NCI-H1092 treated with DMSO at 0.1 percent for 48 hours (cell line): ENCODE data around the gene IFI35.
A peak's percentile ranks its signal among the peaks of the same experiment; 100 is the strongest.
"Not testable (repeated sequence)": the region's sequence is repeated elsewhere in the genome, so short reads cannot be mapped to it uniquely, and the experiment has no call there.

Source experiments
- DNase-seq: peaks from one replicate; lab custom pipeline; 2025; lab: John Stamatoyannopoulos, UW

Gene IFI35

DNA sequence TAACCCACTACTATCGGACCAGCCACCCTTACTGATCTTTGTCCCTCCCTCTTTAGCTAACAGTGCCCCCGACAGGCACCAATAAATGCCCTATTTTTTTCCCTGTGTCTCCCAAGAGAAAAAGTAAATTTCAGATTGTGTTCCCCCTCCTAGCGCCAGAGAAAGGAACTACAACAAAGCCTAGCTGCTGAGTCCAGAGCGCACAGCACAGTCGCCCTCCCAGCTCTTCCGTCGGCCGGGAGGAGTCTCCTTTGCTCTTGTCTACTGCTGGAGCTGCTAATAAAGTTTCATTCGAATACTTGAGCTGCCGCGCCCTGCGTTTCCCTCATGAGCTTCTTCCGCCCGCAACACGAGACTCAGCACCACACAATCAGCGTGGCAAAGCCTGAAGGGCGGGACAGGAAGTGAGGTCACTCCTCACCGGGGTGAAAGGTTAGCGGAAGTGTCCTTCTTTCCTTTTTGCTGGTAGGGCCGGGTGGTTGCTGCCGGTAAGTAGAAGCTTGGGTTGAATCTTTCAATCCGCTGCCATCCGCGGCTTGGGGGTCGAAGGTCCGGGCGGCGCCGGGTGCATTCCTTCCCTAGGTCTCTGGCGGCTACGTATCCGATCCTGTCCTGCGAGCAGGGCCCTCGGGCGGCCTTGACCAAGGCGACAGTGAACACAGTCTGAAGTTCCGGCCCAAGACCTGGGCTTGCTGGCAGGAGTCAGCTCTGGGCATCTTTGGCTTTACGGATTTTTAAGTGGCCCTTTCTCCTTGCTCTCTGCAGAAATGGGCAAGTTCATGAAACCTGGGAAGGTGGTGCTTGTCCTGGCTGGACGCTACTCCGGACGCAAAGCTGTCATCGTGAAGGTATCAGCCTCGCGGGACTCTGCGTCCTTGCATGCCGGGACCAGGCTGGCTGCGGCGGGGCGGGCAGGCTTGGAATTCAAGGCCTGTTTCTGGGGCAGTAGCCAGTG is 8.3 kb upstream of the IFI35 start, which contains the start of gene RPL27:
RPL27 (plus strand) TSS at position 436 of the 955 bp plus-strand sequence; CDS start at position 768, 332 bp downstream.
- peak; percentile 99 for DNase-seq

DNA sequence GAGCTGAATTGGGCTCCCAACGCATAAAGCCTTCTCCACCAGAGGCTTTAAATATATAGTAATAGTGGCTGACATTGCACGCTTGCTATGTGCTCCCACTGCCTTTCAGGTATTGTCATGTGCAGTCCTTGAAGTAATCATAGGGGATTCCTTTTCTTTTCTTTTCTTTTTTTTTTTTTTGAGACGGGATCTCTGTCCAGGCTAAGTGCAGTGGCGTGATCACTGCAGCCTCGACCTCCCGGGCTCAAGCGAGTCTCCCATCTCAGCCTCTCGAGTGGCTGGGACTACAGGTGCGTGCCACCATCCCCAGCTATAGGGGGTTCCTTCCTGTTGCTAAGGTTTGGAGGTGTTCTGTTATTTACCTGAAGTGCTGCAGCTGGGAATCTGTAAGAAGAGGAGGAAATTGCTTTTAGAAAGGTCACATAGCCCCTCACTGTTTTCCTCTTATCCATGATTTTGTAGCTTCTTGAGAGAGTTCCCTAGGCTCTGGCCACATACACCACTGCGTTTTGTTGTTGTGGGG is 7.5 kb upstream of the IFI35 start:
- no peak for DNase-seq

DNA sequence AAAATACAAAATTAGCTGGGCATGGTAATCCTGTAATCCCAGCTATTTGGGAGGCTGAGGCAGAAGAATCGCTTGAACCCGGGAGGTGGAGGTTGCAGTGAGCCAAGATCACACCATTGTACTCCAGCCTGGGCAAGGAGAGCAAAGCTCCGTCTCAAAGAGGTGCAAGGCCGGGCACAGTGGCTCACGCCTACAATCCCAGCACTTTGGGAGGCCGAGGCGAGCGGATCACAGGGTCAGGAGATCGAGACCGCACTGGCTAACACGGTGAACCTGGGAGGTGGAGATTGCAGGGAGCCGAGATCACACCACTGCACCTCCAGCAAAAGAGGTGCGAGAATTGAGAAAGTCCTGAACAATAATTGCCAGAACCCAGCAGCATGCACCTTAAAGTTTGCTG is 5.7 kb upstream of the IFI35 start:
- DNase-seq = not testable (repeated sequence)

- DNase-seq = no peak
These were observed 2.9 kb upstream of the IFI35 start for GRCh38 chr17:43003542-43004172.

DNA sequence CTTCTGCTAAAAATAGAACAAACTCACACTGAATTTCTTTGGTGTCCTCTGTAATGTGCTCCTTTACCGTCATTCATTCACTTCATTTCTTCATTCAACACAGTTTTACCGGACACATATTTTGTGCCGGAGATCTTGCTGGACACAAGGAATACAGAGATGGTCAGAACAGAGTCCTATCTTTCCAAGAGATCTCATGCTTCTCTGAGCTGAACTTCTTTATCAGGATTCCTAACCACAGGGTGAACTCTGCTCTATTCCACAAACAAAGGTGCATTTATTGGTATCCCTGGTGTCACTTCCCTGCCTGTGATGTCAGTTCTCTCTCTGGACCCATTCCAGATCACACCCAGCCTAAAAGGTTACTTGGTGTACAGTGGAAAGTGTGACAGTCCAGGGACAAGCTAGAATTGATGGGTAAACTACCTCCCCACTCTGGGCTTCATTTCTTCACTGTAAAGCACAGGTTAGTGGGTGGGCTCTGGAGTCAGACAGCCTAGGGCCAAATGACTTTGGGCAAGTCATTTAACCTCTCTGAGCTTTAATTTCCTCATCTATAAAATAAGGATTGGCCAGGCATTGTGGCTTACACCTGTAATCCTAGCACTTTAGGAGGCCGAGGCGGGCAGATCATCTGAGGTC is 4.2 kb downstream of the IFI35 start:
- no peak for DNase-seq

DNA sequence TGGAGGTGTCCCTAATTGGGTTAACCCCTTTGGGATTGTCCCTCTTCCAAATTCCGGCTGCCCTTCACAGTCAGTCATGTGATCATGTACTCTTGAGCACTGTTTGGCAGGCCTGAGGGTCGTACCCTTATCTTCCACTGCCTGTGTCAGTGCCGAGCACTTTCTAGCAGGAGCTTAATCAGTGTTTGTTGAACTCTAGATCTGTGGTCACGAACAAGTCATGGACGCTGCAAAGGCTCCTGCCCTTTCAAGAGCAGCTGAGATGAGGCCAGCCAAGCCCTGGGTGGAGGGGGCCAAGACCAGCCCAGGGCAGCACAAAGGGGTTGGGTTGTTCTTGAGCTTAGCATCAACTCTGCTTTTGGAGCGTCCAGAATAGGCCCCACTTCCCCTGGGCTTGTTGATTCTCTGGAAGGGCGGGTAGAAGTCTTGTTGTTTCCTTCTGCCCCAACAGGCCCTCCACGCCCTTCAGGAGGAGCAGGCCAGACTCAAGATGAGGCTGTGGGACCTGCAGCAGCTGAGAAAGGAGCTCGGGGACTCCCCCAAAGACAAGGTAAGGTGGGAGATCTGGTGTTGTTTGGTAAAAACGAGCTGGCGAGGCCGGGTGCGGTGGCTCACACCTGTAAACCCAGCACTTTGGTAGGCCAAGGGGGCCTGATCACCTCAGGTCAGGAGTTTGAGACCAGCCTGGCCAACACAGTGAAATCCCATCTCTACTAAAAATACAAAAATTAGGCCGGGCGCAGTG is 5.3 kb downstream of the IFI35 start:
- no peak for DNase-seq

- DNase-seq = no peak
These were observed 6.7 kb downstream of the IFI35 start for GRCh38 chr17:43013296-43013695.

GRCh38 chr17:43014020-43014648 is 7.5 kb downstream of the IFI35 start:
- no peak for DNase-seq

DNA sequence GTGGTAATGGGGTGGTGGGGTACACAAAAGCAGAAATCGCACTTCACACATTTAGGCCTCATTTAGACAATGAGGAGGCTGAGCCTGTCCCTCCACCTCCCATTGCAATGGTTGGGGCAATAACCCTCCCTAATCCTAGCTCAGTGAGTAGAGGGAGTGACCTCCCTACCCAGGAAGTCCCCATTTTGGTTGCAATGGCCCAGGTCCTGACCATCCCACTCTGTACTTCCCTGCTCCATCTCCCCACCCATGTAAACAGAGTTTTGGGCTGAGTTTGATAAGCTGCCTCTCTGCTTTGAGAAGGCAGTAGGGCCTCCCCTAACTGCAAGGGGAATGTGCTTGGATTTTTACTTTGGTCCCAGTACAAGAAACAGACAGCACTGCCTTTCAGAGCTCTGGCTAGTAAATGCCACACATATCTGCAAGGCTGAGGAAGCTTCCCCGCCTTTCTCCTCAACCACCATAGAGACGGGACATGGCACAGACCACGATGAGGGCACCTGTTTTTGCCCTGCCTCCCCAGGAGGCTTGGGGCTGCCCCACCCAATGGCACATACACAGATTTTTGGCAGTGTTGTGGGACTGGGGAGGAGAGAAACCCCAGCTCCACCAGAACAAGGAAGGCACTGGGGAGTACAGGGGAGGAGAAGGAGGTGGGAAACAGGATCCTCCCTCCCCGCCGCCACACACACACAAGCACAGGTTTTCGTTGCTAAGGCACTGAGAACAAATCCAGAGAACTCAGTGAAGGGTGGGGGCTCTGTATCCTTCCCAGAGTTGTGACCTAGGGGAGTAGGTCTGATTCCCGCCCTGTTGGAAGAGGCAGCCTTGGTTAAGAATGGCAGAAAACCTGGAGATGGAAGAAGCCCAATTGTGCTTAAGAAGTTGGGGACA is 8.3 kb downstream of the IFI35 start:
- DNase-seq = no peak

DNA sequence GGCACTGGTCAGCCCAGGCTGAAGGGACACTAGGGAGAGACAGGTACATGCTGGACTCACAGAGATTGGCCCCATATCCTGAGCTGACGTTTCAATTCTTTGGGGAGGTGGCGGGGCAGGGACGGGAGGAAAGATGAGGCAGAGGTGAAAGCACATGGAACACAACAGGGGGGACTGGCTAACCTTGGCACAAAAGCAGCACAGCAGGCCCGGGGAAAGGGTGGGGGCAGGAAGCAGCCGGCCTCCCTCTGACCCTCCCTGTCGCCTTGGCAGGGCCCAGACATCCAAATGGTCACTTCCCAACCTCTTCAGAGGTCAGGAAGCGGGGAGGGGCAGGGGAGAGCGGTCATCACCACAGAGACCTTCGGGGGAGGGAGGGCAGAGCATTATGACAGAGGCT is 9.0 kb downstream of the IFI35 start:
- no peak for DNase-seq

DNA sequence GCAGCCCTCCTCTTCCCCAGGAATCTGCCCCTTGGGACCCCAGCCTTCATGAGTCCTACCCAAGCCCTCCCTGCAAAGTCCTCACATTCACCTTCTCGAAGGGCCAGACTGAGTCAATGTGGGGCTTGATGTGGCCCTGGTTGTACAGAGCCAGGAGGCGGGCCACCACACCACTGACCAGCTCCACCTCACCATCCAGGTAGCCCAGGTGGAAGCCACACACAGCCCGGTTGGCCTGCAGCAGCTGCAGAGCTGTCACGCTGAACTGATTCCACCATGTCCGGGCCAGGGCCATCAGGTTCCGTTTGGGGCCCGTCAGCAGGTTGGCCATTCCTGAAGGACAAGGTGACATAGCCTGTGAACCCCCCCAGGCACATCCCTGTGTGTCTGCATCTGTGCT is 9.6 kb downstream of the IFI35 start:
- DNase-seq = no peak

GRCh38 chr17:43018008-43018853 is 11.6 kb downstream of the IFI35 start:
- DNase-seq = no peak

DNA sequence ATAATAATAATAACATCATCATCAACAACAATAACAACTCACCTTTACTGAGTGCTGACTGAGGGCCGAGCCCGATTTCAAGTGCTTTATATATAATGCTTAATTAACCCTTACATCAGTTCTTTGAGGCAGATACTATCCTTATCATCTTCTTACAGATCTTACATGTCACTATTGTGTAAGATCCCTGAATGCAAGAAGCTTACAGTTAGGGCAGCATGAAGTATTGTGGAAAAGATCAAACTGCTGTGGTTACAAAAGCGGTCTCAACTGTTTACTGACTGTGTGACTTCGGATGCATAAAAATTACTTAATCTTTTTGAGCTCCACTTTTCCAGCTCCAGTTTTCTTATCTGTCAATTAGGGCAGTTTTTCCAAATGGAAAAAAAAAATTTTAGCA is 12.3 kb downstream of the IFI35 start:
- no peak for DNase-seq

- no peak for DNase-seq
These were observed 12.8 kb downstream of the IFI35 start for GRCh38 chr17:43019418-43019817.

DNA sequence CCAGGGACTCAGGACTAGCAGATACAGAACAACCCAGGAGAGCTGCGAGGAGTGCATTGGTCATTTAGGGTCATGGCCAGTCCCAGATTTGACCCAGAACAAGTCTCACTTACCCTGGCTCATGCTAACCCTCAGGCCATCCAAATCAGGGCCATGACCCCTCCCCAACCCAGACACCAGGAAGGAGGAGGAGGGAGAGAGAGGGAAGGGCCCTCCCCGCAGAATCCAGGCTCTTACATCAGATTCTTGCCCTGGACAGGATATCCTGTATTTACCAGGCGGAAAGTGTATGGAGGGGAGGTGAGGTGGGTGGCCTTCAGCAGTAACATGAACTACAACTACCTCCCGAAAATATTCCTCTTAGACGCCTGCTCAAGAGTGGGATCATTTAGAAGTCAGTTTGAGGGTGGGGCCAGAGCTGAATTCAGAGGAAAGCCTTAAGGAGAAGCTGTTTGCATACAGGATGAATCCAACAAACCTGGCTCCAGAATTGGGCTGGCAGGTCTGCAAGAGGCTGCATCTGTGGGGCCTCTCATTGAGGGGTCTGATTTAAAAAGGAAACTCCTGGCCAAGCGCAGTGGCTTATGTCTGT is 13.5 kb downstream of the IFI35 start:
- no peak for DNase-seq

DNA sequence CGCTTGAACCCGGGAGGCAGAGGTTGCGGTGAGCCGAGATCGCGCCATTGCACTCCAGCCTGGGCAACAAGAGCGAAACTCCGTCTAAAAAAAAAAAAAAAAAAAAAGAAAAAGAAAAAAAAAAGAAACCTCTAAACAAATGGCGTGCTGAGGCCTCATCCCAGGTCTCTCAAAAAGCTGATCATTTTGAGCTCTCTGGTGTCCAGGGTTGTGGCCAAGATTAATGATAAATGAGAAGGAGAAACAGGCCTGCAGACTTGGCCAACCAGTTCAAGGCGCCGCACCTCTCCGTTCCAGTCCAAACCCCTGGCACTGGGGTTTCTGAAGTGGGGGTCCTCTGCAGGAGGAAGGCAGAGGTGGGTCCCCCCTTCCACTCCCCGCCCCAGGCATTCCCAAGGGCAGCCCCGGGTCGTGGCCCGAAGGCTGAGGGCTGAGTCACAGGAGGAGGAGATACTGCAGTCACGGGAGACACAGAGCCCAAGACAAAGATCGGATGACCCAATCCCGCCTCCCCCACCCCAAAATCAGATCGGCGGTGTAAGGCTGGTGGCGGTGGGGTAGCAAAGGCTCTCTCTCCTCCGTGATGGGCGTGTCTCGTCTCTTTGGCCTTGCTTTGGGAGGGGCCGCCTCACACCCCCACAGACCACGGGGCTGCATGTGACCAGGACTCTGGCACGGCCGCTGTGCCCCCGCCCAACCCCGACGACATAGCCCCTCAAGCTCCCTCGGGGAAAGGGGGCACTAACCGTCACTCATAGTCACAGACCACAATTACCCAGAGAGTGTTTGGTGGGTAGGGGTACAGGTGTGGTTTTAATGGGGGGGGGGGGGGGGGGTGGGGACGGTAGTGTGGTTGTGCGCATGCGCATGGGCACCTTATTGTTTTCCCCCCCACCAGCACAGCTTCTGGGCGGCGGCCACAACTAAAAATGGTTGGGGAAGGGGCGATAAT is 14.5 kb downstream of the IFI35 start:
- peak; percentile 32 for DNase-seq

GRCh38 chr17:43021741-43022512 is 15.3 kb downstream of the IFI35 start, which contains the start of gene VAT1:
VAT1 (minus strand) TSS chr17:43022385; CDS start chr17:43022322, 63 bp downstream.
- peak; percentile 61 for DNase-seq
